VCaP (cell line): ENCODE data around the gene TXNIP.

Experiments used
- H3K27ac ChIP-seq: fragments of 450-650 bp; 2 replicates; pipeline ENCODE4 v1.5.1; 2017
- TF ChIP-seq, protein P1 (sequence below): fragments of 450-650 bp; conservative IDR thresholded peaks from 2 replicates; pipeline ENCODE4 v1.5.1; 2017; ENCODE audit warnings: mild to moderate bottlenecking, moderate library complexity

TXNIP gene

DNA sequence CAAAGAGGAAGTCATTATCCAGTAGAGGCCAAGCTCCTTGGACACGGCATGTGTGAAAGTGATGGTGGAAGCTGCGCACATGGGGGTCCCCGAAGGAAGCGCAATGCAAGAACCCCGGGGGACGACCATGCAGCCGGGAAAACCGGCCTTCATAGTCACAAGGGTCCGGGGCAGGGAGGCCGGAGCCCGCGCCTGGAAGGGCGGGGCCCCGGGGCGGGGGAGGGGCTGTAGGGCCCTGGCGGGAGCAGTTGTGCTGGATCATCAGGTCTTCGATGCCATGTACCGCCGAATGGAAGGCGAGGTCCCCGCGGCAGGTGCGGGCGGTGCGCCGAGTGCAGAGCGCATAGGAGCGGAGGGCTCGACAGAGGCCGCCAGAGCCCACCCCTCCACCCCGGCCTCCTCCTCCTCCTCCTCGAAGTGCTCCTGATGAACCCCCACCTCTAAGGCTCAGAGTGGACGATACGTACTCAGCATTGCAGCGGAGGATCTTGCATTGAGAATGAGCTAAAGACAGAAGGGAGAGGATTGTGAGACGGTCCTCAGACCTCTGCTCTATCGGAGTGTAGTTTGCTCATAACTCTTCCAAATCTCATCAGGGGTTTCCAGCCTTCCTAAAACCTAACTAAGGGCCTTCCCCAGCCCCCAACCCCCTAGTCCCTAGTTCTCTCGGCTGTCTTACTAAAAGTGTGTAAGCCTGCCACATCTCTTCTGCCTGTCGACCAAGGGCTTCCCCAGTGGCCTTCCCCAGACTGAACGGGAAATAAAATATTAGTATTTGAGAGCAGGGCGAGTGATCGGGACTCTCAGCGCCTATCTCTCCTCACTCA lies 23.1 kb upstream of the TXNIP start:
- H3K27ac ChIP-seq, result no peak overlapping the region
- TF ChIP-seq, protein P1, sequence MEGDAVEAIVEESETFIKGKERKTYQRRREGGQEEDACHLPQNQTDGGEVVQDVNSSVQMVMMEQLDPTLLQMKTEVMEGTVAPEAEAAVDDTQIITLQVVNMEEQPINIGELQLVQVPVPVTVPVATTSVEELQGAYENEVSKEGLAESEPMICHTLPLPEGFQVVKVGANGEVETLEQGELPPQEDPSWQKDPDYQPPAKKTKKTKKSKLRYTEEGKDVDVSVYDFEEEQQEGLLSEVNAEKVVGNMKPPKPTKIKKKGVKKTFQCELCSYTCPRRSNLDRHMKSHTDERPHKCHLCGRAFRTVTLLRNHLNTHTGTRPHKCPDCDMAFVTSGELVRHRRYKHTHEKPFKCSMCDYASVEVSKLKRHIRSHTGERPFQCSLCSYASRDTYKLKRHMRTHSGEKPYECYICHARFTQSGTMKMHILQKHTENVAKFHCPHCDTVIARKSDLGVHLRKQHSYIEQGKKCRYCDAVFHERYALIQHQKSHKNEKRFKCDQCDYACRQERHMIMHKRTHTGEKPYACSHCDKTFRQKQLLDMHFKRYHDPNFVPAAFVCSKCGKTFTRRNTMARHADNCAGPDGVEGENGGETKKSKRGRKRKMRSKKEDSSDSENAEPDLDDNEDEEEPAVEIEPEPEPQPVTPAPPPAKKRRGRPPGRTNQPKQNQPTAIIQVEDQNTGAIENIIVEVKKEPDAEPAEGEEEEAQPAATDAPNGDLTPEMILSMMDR, result no peak

DNA sequence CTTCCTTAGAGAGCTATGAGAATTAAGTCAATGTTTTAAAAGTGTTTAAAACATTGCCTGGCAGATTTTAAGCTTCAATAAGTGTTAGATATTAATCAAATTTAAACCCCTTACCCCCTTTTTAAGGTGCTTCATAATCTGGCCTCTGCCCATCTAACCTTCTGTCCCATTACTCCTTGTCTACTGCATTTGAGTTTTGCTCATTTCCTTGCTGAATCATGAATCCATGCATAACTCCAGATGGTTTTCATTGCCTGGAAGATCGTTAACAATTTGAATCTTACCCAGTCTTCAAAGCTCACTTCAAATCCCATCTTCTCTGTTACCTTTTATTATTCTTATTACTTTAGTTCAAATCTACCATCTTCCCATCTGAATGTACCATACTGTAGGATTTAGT lies 20.5 kb upstream of the TXNIP start:
- H3K27ac ChIP-seq, result no peak overlapping the region
- TF ChIP-seq, protein P1, result no peak

DNA sequence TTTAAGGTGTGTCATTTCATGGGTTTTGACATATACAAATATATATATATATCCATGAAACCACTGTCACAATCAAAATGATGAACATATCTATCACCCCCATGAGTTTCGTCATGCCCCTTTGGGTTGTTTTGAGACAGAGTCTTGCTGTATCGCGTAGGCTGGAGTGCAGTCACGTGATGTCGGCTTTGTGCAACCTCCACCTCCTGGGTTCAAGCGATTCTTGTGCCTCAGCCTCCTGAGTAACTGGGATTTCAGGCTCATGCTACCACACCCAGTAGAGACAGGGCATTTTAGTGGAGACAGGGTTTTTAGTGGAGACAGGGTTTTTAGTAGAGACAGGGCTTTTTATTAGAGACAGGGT lies 17.2 kb upstream of the TXNIP start:
- peak overlapping the region; percentile 55 for H3K27ac ChIP-seq
- TF ChIP-seq, protein P1, result no peak

DNA sequence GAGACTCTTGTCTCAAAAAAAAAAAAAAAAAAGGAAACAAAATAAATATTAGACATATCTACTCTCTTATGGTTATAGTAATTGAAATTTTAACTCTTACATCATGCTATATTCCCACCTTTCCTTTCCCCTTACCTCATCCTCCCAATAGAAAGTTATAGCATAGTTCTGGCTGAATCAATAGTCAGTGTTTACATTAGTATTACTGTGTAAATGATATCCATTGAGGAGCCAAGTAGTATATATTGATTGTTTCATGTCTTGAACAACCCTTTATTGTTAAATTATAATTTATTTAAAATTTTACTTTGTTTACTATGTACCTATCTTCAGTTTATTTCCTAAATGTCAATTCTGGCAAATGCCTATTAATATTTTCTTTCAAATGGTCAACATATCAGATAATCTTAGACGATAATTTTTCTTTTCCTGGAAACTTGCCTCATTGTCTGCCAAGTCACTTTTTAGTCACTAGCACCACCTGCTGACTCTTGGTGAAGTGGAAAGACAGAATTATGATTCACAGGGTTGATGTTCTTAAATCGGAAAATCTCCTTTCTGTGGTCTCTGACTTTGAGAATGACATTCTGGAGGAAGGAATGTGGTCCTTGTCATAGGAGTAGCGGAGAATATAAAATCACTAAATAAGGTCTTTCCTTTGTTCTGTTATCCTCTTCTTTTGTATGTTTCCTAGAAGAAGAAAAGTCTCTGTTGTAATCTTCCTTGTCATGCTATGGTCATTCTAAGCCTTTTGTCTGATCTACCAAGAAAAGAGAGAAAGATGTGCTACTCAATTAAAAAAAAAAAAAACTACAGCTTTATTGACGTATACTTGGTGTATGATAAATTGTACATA lies 16.6 kb upstream of the TXNIP start:
- peak overlapping the region; percentile 55 for H3K27ac ChIP-seq
- TF ChIP-seq, protein P1, result peak; percentile 85

DNA sequence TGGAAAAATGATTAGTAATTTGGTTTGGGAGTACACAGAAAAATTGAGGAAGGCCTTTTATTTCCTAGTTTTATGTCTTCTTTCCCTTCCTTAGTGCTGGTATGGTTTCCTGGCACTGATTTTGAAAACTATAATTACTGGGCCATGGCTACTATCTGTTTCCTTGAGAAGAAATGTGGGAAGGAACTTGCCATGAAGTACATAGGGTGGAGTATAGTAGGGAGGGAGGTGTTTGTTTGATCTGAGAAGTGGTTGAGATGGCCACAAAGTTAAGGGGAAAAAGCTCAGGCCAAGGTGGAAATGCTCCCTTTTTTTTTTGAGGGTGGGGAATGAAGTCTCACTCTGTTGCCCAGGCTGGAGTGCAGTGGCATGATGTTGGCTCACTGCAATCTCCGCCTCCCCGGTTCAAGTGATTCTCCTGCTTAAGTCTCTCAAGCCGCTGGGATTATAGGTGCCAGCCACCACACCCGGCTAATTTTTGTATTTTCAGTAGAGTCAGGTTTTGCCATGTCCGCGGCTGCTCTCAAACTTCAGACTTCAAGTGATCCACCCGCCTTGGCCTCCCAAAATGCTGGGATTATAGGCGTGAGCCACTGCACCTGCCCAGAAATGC lies 13.9 kb upstream of the TXNIP start:
- peak overlapping the region; percentile 17; the same call in 1 of the 2 replicates for H3K27ac ChIP-seq
- TF ChIP-seq, protein P1, result no peak

DNA sequence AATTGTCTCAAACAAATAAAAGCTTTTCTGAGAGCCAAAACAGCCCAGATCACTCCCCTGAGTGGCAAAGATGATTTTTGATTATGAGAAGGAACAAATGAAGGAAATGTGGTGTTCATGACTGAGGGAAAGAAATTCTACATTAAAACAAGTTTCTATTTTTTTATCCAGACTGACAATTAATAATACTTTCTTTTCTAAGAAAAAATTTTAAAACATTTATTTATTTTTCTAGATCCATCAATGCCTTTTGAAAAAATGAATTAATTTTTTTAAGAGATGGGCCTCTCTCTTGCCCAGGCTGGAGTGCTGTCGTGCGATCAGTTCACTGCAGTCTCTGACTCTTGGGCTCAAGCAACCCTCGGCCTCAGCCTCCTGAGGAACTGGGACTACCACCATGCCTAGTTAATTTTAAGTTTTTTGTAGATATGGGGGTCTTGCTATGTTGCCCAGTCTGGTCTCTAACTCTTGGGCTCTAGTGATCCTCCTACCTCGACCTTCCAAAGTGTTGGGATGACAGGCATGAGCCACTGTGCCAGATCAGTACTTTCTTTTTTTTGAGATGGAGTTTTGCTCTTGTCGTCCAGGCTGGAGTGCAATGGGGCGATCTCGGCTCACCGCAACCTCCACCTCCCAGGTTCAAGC lies 11.2 kb upstream of the TXNIP start:
- TF ChIP-seq, protein P1, result peak; percentile 54
- H3K27ac ChIP-seq, result no peak overlapping the region; the same call in 1 of the 2 replicates
